ENCODE measurements around the gene LZTR1. TPM values are rescaled to one million over a fixed set of nuclear protein-coding genes. Genes with fewer than 3 reads are reported as not detected.

Gene LZTR1
- total and polyA plus RNA-seq, 2 experiments from 2014 or later: 9.2 to 39.9 TPM

- TF ChIP-seq ZNF462 (CRISPR knock-in tag; IDR thresholded peaks at IDR 0.05): no peak
- TF ChIP-seq CTCF (conservative IDR thresholded peaks at IDR 0.05; ENCODE audit: low read depth in 2 of 2): no peak
- TF ChIP-seq STAT1 (IDR thresholded peaks at IDR 0.05; ENCODE audit: unreplicated experiment): no peak
- no peak for TF ChIP-seq ZNF114 (CRISPR knock-in tag; IDR thresholded peaks at IDR 0.05)
- no peak for TF ChIP-seq EZH2phosphoT487 (IDR thresholded peaks at IDR 0.05; ENCODE audit: unreplicated experiment)
- TF ChIP-seq NANOG (IDR thresholded peaks at IDR 0.05; ENCODE audit: borderline replicate concordance): no peak
- TF ChIP-seq JUNB (IDR thresholded peaks at IDR 0.05; ENCODE audit: unreplicated experiment): no peak
- no peak for TF ChIP-seq EZH2 (IDR thresholded peaks at IDR 0.05; ENCODE audit: low read depth, unreplicated experiment)
Observed at GRCh38 chr22:20948450-20948849, 33.6 kb upstream of the LZTR1 start (continued).

- H3K4me3 ChIP-seq: no peak overlapping the region
- peaks cover 7% of the 10 kb centered on the region; the same call in 1 of the 2 replicates for H3F3A ChIP-seq (replicated peaks; ENCODE audit: low read depth)
- H3K9me2 ChIP-seq (ENCODE audit: insufficient read depth): no peaks in the 10 kb centered on the region
- no peaks in the 10 kb centered on the region for H3K9me3 Mint-ChIP-seq
- H3K4me1 ChIP-seq (ENCODE audit: insufficient read depth): peaks cover 8% of the 10 kb centered on the region; the same call in 1 of the 2 replicates
- H3K79me2 ChIP-seq (replicated peaks; ENCODE audit: insufficient read depth): peaks cover 77% of the 10 kb centered on the region
- H3K4me1 Mint-ChIP-seq: peaks cover 15% of the 10 kb centered on the region; the same call in 2 of the 3 replicates
- DNase-seq (ENCODE audit: low spot score) (no peak), ATAC-seq (no peak)
- peaks cover 76% of the 10 kb centered on the region for H4K20me1 ChIP-seq (replicated peaks; ENCODE audit: insufficient read depth)
- peaks cover 3% of the 10 kb centered on the region for H3K27me3 Mint-ChIP-seq (ENCODE audit: insufficient read depth, low read depth, poor library complexity)
- H3K36me3 Mint-ChIP-seq (ENCODE audit: low read depth): peaks cover 42% of the 10 kb centered on the region
- no peak overlapping the region for H3K4me3 Mint-ChIP-seq
- no peaks in the 10 kb centered on the region for H3K27me3 ChIP-seq (ENCODE audit: insufficient read depth)
- no peak overlapping the region for H2AFZ ChIP-seq
- H3K27ac Mint-ChIP-seq: no peak overlapping the region
- H3K27ac ChIP-seq (ENCODE audit: low read depth): no peak overlapping the region
- no peak overlapping the region for H3K4me2 ChIP-seq
- peaks cover 21% of the 10 kb centered on the region for H3K36me3 ChIP-seq (ENCODE audit: insufficient read depth)
- no peak for TF ChIP-seq ZNF462 (CRISPR knock-in tag; IDR thresholded peaks at IDR 0.05)
- TF ChIP-seq ZNF331 (CRISPR knock-in tag; IDR thresholded peaks at IDR 0.05; ENCODE audit: low read depth): no peak
Observed at GRCh38 chr22:20948989-20949388, 33.1 kb upstream of the LZTR1 start.
